Activated naive CD8-positive, alpha-beta T cell treated with anti-CD3 and anti-CD28 coated beads for 36 hours (primary cell): ENCODE results near the gene SEPSECS. TPM values are rescaled to one million over a fixed set of nuclear protein-coding genes. Genes with fewer than 3 reads are reported as not detected.

Experiments used
- DNase-seq: peaks from one replicate; pipeline ENCODE4 v3.0.0; 2021
- H3K27ac Mint-ChIP-seq: one replicate; pipeline ENCODE4 v1.8.0; 2022; ENCODE audit warnings: mild to moderate bottlenecking, moderate library complexity, mixed read lengths
- H3K27me3 Mint-ChIP-seq: one replicate; pipeline ENCODE4 v1.8.0; 2022; ENCODE audit warnings: mild to moderate bottlenecking, mixed read lengths
- H3K36me3 Mint-ChIP-seq: one replicate; pipeline ENCODE4 v1.8.0; 2021; ENCODE audit warnings: mild to moderate bottlenecking, mixed read lengths
- H3K4me1 Mint-ChIP-seq: one replicate; pipeline ENCODE4 v1.8.0; 2021; ENCODE audit warnings: mixed read lengths
- H3K4me3 Mint-ChIP-seq: one replicate; pipeline ENCODE4 v1.8.0; 2022; ENCODE audit warnings: mild to moderate bottlenecking, moderate library complexity, mixed read lengths
- H3K9me3 Mint-ChIP-seq: one replicate; pipeline ENCODE4 v1.8.0; 2022; ENCODE audit warnings: mixed read lengths
- total RNA-seq, 2 experiments: library from RNA; stranded (reverse); gene quantifications; one replicate each; pipeline ENCODE4 v1.2.3, GENCODE V29; 2021

Gene SEPSECS
- total RNA-seq, 2 experiments from 2014 or later, result 11.4 to 11.6 TPM

DNA sequence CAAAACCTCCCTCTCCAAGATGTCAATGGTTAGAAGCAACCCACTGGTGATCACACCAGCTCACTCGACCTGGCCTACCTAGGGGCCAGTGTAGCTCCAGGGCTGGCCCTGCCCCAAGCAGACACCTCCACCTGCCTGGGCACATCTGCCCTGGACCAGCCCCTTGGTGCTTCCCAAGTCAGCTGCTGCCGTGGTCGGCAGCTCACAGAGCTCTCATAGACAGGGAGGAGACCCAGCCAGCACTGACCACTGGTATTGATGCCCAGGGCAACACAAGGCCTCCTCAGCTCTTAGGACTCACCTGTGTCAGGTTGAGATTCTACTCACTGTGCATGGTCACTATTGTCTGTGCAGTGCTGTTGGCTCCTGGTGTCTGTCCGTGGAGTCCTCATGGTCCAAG lies 51.7 kb downstream of the SEPSECS start:
- Mint-ChIP-seq H3K4me1 (no peaks in the 10 kb centered on the region), H3K36me3 (peaks cover 4% of the 10 kb centered on the region), H3K9me3 (no peaks in the 10 kb centered on the region), H3K27ac (no peak overlapping the region), H3K27me3 (no peaks in the 10 kb centered on the region), H3K4me3 (no peak overlapping the region)
- no peak for DNase-seq

DNA sequence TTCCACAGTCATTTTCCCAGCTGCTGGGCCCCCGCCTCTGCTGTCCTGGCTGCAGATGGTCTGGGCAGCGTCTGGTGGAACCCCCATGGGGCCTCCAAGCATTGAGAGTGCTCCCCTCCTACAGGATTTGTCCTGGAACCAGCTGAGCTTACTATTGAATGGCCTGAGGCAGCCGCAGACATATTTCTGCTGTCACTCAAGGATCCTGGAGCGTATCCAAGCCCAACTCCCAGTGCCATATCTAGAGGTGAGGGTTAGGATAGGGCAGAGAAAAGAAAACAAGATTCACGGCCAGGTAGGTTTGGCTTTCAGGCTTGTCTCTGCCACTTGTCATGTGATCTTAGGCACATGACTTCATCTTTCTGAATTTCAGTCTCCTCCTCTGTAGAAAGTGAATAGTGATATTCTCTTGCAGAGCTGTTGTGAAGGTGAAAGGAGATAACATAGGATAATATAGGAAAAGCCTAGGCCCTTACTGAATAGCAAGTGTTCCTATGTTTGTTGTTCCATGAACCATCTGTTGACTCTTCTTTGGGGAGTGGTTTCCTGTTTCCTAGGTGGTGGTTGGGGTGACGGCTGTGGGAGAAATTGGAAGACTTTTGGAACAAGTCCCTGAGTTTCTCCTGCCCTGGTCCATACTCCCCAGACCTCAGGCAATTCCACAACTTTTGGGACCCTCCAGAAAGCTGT lies 52.3 kb downstream of the SEPSECS start:
- Mint-ChIP-seq H3K27ac (no peak overlapping the region), H3K9me3 (no peaks in the 10 kb centered on the region), H3K27me3 (no peaks in the 10 kb centered on the region), H3K4me1 (no peaks in the 10 kb centered on the region), H3K4me3 (no peak overlapping the region), H3K36me3 (peaks cover 4% of the 10 kb centered on the region)
- no peak for DNase-seq

DNA sequence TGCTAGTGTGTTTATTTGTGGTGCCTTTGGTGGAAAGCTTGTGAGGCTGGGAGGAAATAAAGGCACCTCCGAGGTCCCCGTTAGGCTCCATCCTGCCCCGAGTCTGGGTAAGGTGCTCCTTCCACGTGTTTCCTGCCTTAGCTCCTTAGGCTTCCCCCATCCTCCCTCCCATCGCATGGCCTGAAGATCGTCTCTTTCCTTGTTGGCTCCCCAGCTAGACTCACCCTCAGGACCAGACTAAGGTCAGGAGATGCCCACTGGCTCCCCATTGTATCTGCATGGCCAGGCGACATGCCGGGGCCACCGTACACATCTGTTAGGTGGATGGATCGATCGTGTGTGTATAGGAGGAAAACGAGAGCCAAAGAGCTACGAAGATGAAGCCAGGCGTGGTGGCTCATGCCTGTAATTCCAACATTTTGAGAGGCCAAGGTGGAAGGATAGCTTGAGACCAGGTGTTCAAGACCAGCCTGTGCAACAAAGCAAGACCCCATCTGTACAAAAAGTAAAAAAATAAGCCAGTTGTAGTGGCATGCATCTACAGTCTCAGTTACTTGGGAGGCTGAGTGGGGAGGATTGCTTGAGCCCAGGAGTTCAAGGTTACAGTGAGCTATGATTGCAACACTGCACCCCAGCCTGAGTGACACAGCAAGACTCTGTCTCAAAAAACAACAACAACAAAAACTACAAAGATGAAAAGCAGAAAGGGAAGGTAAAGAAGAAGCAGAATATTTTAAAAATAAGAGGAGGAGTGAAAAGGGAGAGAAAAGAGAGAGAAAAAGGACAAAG lies 53.7 kb downstream of the SEPSECS start:
- H3K4me1 Mint-ChIP-seq, result no peaks in the 10 kb centered on the region
- no peak for DNase-seq
- H3K27me3 Mint-ChIP-seq, result no peaks in the 10 kb centered on the region
- H3K27ac Mint-ChIP-seq, result no peak overlapping the region
- peaks cover 3% of the 10 kb centered on the region for H3K9me3 Mint-ChIP-seq
- H3K4me3 Mint-ChIP-seq, result no peak overlapping the region
- H3K36me3 Mint-ChIP-seq, result peaks cover 4% of the 10 kb centered on the region

DNA sequence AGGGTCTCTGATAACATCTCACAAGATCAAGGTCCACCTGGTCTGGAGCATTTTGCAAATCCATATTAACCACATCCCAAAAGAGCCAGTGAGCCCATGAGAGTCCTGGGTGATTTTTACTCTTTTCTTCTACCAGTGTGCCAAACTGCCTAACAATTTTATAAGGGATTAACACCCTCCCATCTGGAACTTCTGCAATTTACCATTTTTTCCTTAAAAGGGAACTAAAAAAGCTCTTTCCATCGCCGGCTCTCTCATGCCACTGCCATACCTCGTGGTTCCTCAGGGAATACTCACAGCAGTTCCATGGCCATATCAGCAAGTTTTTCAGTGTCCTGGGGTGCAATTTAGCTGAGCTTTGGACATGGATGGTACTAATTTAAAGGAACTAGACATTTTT lies 55.7 kb downstream of the SEPSECS start:
- Mint-ChIP-seq H3K27me3 (no peaks in the 10 kb centered on the region), H3K4me1 (no peaks in the 10 kb centered on the region), H3K36me3 (peaks cover 4% of the 10 kb centered on the region), H3K9me3 (peaks cover 7% of the 10 kb centered on the region), H3K27ac (no peak overlapping the region), H3K4me3 (no peak overlapping the region)
- DNase-seq, result no peak

DNA sequence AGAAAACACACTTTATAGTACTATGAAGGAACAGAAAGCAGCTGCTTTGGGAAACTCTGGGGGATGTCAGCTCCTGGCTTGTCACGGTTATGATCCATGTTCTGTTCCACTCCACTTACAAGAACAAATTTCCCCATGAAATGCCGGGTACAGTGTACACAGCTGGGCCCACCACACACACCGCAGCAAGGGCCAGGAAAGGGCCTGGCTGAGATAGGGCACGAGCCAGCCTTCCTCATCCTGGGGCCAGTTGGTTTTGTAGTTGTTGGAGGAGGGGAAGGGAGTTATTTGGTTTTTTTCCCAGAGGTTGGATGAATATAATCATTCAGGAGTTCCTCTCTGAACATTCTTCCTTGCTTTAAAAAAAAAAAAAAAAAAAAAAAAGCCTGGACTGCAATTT lies 56.8 kb downstream of the SEPSECS start:
- Mint-ChIP-seq H3K4me1 (peaks cover 2% of the 10 kb centered on the region), H3K27ac (no peak overlapping the region), H3K27me3 (peaks cover 4% of the 10 kb centered on the region), H3K9me3 (peaks cover 7% of the 10 kb centered on the region), H3K4me3 (no peak overlapping the region), H3K36me3 (no peaks in the 10 kb centered on the region)
- no peak for DNase-seq

DNA sequence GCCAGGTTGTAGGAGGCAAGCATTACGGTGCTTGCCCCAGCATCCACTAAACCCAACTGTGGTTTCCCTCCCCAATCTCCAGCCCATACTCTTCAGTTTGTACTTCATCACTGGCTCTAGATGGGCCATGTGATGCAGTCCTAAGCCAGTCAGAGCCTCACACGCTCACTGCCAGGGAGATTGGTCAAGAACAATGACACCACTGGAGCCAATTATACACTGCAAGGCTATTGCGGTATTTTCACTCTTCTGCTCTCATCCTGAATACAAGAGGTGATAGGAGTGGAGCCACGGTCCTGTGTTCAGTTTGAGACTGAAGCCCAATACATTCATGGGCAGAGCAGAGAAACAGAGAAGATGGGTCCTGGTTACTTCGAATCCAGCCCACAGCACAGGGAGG lies 58.4 kb downstream of the SEPSECS start:
- Mint-ChIP-seq H3K36me3 (no peaks in the 10 kb centered on the region), H3K27ac (no peak overlapping the region), H3K4me1 (peaks cover 2% of the 10 kb centered on the region), H3K27me3 (peaks cover 4% of the 10 kb centered on the region), H3K9me3 (peaks cover 7% of the 10 kb centered on the region), H3K4me3 (no peak overlapping the region)
- no peak for DNase-seq

DNA sequence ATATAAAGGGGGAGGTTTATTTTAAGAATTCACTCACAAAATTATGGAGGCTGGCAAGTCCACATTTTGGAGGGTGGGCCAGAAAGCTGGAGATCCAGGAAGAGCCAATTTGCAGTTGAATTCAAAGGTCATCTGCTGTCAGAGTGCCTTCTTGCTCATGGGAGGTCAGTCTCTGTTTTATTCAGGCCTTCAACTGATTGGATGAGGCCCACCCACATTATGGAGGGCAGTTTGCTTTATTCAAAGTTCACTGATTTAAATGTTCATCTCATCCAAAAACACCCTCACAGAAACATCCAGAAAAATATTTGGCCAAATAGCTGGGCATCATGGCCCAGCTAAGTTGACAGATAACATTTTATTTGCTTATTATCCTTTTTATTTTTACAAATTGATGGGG lies 59.5 kb downstream of the SEPSECS start:
- peaks cover 7% of the 10 kb centered on the region for H3K9me3 Mint-ChIP-seq
- no peaks in the 10 kb centered on the region for H3K36me3 Mint-ChIP-seq
- no peak overlapping the region for H3K27ac Mint-ChIP-seq
- peaks cover 2% of the 10 kb centered on the region for H3K4me1 Mint-ChIP-seq
- DNase-seq, result no peak
- peaks cover 4% of the 10 kb centered on the region for H3K27me3 Mint-ChIP-seq
- H3K4me3 Mint-ChIP-seq, result no peak overlapping the region

DNA sequence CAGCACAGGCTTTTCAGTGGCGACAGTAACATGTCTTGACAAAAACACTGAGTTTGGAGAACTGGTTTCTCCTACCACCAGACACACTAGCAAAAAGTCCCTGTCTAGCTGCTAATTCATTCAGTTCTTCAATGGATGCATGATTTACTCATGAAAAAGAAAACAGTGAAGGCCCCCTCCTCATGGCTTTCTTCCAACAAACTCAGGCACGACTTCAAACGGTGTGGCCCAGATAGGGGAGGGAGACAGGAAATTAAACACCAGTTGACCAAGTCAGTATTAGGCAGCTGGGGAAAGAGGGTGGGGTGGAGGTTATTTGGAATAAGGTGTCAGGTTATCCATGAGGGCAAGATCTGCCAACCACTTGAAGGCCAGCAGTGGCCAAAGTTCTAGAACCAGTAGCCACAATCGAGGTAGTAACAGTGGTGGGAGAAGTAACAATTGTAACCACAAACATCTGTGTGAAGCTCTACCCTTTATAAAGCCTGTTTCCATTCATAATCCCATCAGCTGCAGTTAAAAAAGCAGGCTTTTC lies 60.2 kb downstream of the SEPSECS start:
- H3K27ac Mint-ChIP-seq, result no peak overlapping the region
- DNase-seq, result no peak
- no peak overlapping the region for H3K4me3 Mint-ChIP-seq
- peaks cover 2% of the 10 kb centered on the region for H3K4me1 Mint-ChIP-seq
- peaks cover 7% of the 10 kb centered on the region for H3K9me3 Mint-ChIP-seq
- peaks cover 4% of the 10 kb centered on the region for H3K27me3 Mint-ChIP-seq
- H3K36me3 Mint-ChIP-seq, result no peaks in the 10 kb centered on the region

DNA sequence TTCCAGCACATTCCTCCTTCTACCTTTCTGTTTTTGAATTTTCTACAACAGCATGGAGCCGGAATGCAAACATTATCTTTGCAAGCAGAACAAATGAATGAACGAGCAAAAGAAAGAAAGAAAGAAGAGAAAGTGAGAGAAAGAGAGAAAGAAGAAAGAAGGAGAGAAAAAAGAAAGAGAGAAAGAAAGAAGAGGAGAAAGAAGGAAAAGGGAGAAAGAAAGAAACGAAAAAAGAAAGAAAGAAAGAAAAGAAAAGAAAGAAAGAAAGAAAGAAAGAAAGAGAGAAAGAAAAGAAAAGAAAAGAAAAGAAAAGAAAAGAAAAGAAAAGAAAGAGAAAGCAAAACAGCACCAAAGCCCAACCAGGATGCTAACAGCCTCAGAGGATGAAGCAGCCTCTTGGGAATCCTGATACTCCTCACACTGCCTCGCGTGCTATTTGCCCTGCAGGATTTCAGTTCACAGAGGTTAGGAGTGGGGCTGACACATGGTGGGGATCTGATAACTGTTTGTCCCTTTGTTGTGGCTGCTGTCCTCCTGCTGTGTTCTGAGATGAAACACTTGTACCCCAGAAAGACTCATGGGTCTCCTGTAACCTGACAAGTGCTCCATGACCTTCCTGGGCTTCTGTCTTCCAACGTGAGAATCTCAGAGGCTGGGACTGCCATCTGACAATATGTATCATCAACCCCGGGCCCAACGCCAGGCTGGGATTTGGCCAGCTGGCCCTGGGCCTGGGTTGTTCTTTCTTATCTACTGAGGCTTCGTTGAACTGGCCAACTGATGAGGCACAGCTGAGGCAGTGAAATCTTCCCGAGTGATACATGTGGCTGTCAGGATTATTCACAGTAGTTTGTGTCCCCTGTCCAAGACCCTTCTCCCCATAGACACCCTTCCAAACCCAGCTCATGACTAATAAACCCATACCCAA lies 61.0 kb downstream of the SEPSECS start:
- Mint-ChIP-seq H3K27ac (no peak overlapping the region), H3K27me3 (peaks cover 4% of the 10 kb centered on the region), H3K9me3 (peaks cover 7% of the 10 kb centered on the region), H3K4me3 (no peak overlapping the region), H3K36me3 (no peaks in the 10 kb centered on the region), H3K4me1 (peaks cover 2% of the 10 kb centered on the region)
- no peak for DNase-seq

DNA sequence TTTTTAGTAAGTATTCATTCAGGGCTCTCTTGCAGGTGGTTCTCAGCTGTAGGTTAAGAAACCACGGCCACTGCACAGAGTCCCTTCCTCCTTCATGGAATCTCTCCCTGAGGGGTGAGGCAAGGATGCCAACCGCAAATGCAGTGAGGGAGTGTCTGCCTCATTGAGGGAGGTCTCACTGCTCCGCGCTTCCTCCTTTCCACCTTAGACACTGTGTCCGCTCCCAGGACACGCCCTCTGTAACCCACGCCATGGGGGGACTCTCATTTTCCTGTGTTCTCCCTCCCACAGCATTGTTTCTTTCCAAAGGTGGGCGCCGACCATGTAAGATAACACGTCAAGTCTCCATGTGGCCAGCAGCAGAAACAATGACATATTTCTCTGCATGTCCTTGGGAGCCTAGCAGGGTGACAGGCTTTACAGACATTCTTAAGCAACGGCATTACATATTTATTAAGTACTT lies 63.2 kb downstream of the SEPSECS start:
- no peak overlapping the region for H3K27ac Mint-ChIP-seq
- DNase-seq, result no peak
- peaks cover 14% of the 10 kb centered on the region for H3K9me3 Mint-ChIP-seq
- no peak overlapping the region for H3K4me3 Mint-ChIP-seq
- no peaks in the 10 kb centered on the region for H3K36me3 Mint-ChIP-seq
- H3K27me3 Mint-ChIP-seq, result peaks cover 9% of the 10 kb centered on the region
- peaks cover 4% of the 10 kb centered on the region for H3K4me1 Mint-ChIP-seq

DNA sequence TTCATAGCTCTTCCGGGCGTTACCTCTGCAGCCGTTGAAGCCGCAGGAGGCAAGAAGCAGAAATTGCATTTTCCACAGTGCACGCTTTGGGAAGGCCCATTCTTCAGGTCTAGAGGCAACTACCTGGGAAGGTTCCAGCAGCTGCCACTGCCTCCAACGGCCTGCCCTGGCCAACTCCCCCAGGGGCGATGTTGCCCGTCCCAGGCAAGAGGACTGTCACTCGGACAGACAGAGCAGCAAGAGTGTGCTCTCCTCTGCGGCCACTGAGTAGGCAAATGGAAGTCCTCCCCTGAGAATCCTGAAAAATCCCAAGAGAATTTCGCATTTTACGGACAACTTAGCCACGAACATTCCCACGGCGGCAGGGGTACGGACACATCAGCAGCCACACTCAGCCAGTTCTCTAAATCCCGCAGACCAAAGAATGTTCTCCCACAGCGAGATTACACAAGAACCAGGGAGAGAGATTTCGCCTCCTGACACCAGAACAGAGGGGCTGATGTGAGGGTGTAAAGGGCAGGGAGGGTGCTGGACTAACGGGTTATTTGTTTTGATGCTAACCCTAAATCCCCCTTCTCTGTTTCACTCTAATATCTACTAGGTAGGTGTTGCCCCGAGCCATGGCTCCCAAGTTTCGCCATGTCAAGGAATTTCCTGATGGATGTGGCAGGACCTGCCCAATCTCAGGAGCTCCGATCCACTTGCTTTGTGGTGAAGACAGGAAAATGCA lies 63.8 kb downstream of the SEPSECS start:
- Mint-ChIP-seq H3K4me3 (no peak overlapping the region), H3K9me3 (peaks cover 11% of the 10 kb centered on the region), H3K27ac (no peak overlapping the region), H3K27me3 (peaks cover 9% of the 10 kb centered on the region), H3K4me1 (peaks cover 4% of the 10 kb centered on the region), H3K36me3 (no peaks in the 10 kb centered on the region)
- no peak for DNase-seq

DNA sequence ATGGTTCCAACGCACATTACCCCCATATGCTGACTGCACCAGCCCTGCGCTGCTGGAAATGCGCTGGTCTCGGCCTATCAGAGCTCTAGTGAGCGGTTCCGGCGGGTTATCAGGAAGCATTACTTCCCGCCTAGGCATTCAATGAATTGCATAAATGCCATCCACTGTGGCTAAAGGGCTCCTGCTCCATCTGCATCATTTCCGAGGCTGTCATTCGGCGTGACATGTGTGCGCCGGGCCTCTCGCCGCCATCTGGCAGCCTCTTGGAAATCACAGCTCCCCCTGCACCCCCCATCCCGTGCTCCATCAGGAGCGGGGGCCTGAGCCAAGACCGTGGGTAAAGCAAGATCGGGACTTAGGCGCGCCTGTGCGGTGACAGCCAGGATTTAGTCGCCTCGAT lies 64.4 kb downstream of the SEPSECS start:
- Mint-ChIP-seq H3K4me3 (no peak overlapping the region), H3K36me3 (no peaks in the 10 kb centered on the region), H3K9me3 (peaks cover 9% of the 10 kb centered on the region), H3K27me3 (peaks cover 9% of the 10 kb centered on the region), H3K27ac (no peak overlapping the region), H3K4me1 (peaks cover 4% of the 10 kb centered on the region)
- no peak for DNase-seq

DNA sequence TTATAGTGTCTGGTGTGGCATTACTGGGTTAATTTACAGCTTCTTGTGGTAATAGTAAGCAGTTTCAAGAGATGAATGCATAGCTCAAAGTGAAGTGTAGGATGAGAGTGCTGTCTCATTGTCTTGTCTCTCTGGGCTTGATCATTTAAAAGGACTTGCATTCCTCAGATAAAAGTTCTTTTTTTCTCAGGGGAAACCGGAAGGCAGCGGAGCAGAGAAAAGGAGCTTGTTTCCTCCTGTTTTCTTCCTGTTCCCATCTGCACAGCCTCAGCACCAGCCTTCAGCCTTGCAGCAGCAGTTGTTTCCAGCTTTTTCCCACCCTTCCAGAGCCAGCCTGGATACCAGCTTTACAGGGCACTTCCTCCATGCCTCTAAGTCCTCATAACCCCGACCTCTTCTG lies 68.1 kb downstream of the SEPSECS start:
- Mint-ChIP-seq H3K9me3 (peaks cover 7% of the 10 kb centered on the region), H3K27me3 (peaks cover 37% of the 10 kb centered on the region), H3K4me3 (no peak overlapping the region), H3K36me3 (no peaks in the 10 kb centered on the region), H3K4me1 (peaks cover 10% of the 10 kb centered on the region), H3K27ac (no peak overlapping the region)
- DNase-seq, result no peak

DNA sequence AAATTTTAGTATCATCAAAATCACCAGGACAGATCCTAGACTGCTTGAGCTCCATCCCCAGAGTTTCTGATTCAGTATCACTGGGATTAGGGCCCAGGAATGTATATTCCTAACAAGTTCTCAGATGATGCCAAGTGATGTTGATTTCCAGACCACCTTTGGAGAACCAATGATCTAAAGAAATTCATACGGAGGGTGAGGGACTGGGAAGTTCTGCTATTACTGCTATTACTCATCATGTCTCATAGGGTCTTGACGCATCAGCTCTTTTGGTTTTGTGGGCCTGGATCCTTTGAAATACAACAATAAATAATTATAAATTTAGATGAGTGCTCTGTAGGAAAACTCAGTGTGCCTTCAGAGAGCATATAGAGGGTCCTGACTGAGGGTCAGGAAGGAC lies 69.7 kb downstream of the SEPSECS start:
- Mint-ChIP-seq H3K27me3 (peaks cover 44% of the 10 kb centered on the region), H3K4me3 (no peak overlapping the region), H3K4me1 (peaks cover 10% of the 10 kb centered on the region), H3K27ac (no peak overlapping the region), H3K9me3 (peaks cover 7% of the 10 kb centered on the region), H3K36me3 (no peaks in the 10 kb centered on the region)
- DNase-seq, result no peak
